SKM-1 treated with dmso at 0.1 percent for 144 hours (cell line): ENCODE measurements around the gene NRGN.
A peak's percentile ranks its signal among the peaks of the same experiment; 100 is the strongest.

Experiments used
- DNase-seq: peaks from one replicate; lab custom pipeline; 2025; ENCODE audit not compliant: unreplicated experiment; lab: John Stamatoyannopoulos, UW

NRGN gene

DNA sequence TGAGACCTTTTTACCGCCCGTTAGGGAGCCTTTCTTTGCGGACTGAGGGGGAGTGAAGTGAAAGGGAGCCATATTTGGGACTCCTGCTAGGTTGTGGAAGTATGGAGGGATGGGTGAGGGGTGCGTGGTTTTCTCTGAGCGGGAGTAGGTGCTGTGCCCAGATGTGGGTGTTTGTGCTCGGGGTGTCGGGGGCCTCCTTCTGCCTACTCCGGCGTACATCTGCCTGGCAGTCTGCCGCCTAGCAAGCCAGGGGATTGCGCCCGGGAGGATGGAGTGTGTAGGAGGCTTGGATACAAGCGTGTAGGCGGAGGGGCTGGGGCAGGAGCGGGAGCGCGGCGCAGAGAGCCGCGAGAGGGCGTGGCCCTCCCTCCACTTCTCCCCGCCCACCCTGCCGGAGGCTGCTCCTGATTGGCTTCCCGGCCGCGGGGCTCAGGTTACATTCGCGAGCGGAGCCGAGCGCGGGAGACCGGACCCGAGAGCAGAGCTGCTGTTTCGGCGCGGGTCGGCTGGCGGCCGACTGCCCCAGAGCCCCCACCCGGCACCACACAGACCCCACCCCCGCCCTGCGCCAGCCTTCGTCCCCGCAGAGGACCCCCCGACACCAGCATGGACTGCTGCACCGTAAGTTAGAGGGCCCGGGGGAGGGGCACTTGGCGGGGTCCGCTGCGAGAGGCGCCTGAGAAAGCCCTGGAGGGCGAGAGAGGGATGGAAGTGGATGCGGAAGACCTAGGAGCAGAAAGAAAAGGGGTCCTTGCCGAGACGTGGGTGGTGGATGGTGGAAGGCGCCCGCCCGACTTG lies at the start of gene NRGN:
TSS of gene NRGN (plus strand) at position 464 of the 798 bp plus-strand sequence. CDS start at position 607, 143 bp downstream.
- peak; percentile 89 for DNase-seq

DNA sequence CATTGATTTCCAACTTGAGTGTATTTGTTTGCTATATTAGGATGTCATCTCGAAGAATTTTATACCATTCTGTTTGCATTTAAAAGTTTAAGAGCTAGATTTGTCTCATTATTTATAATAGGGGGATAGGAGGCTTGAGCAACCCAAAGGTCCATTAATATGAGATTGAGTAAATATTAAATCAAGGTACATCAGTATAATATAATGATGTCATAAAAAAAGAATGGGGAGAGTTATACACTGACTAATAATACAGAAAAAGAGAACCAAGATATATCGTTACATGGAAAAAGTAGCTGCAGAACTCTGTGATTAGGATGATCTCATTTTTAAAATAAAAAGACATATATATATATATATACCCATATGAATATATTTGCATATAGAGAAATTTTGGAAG lies 46.6 kb upstream of the NRGN start:
- DNase-seq: no peak

DNA sequence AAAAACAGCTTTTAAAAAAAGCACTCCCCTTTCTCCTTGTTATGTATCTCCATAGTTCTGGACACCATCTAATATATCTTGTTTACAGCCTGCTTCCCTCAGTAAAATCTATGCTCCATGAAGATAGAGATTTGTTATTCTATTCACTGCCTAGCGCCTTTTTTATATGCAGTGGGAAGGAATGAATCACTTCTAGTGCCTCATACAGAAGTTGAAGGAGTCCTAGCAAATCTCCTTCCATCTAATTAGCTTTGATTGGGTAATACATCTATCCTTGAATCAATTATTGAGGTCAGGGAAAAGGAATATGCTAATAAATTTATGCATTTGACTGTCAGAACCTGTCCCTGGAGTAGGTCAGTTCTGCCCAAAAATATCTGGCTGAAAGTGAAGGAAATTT lies 40.2 kb upstream of the NRGN start:
- DNase-seq: no peak

DNA sequence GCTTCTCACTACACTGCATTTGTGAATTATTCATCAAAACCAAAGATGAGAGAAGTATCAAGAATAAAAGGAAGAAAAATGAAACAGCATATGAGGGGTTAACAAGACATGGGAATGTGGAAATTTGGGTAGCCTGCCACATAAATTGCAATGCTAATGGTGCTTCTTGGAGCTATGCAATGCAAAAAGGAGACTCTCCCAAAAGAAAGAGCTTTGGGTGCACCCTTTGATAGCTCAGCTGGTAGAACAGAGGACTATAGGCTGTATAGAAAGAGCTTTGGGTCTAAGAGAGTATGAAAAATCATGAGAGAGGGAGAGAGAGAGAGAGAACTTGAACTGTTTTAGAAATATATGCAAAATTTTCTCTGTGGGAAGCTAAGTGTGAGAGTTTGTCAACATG lies 39.7 kb upstream of the NRGN start:
- no peak for DNase-seq

DNA sequence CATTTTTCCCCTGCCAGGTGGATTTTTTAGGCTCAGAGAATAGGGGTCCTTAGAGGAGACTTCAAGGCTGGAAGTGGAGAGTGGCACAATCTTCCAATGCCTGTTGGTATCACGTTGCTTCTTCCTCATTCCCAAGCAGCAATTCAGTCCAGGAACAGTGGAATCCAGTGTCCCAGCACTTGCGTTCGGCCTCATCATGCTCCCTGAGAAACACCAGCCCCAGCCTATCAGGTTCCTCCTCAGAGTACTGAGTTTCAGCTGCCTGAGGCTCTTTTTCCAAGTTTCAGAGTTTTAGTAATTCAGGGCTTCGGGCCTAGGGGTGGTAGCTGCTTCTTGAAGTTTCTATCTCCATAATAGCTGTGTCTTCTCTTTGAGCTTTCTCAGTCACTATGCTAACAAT lies 31.9 kb upstream of the NRGN start:
- no peak for DNase-seq

GRCh38 chr11:124712392-124712791 lies 27.4 kb upstream of the NRGN start:
- no peak for DNase-seq

DNA sequence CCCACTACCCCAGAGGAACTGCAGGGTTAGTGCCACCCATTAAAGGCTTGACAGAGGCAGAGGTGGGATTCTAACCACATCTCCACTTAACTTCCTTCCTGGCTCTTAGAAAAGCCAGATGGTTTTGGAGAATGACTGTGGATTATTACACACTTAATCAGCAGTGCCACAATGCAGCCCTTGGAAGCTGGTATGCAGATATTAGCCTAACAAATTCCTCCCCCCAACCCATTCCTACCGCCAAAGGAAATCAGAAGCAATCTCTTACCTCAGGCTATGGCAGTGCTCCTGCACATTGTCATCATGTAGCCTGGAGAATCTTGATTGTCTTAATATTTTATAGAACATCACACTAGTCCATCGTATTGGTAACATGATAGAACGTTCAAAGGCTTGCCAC lies 23.2 kb upstream of the NRGN start:
- DNase-seq: no peak

DNA sequence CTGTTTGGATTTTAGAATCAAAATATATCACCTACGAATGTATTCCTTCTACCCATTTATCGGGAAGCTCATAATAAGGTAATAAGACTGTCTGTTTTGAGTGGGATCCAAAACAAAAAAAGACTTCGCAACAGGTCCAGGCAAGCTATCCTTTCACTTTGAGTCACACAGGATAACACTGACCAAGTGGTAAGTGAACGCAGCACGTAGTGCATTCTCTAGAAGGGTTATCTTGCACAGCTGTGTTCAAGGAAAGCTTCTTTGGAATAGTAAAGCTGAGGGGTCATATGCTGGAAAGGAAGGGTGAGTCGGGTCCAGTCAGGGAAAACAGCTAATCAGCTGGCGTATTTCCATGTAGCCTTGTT lies 22.3 kb upstream of the NRGN start:
- DNase-seq: no peak

GRCh38 chr11:124717786-124718651 lies 21.7 kb upstream of the NRGN start:
- no peak for DNase-seq

GRCh38 chr11:124718801-124719200 lies 20.9 kb upstream of the NRGN start:
- no peak for DNase-seq

GRCh38 chr11:124719534-124719933 lies 20.2 kb upstream of the NRGN start:
- DNase-seq: no peak

GRCh38 chr11:124722176-124722575 lies 17.6 kb upstream of the NRGN start:
- no peak for DNase-seq

GRCh38 chr11:124724979-124725718 lies 14.6 kb upstream of the NRGN start:
- DNase-seq: no peak

- DNase-seq: no peak
These were observed 14.0 kb upstream of the NRGN start for GRCh38 chr11:124725719-124726105.

GRCh38 chr11:124727474-124727873 lies 12.3 kb upstream of the NRGN start:
- DNase-seq: no peak

DNA sequence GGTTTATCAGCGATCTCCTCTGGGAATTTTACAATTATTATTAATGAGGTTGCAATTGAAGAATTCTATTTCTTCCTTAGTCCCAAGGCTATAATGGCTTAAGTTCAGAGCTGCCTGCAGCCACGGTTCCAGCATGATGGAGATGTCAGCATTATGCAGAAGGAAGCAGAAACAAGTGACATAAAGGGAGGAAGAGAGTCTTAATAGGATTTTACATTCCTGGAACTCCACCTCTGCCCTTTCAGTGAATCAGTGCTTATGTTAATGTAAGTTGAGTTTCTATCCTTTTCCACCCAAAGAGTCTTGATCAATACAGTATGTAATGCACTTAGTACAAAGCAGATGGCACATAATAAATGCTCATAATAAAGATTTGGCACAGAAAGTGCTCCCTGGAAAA lies 11.6 kb upstream of the NRGN start:
- no peak for DNase-seq

GRCh38 chr11:124729571-124729970 lies 10.2 kb upstream of the NRGN start:
- DNase-seq: no peak

DNA sequence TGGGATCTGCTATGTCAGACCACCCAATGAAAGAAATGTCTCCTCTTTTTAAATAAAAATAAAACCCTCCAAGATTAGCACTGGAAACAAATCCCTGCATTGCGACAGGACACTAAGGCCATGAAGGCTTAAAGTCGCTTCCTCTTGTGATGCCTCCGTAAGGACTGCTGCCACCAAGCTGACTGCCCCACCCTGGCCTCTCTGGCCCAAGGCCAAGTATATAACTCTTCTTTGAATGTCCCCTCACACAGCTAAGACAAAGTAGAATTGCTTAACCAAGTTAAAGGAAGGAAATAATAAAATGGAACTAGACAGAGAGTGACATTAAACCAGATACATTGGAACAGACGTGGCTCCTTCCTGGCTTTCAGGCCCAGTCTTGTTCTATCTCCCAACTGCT lies 7.5 kb upstream of the NRGN start:
- DNase-seq: peak; percentile 53

DNA sequence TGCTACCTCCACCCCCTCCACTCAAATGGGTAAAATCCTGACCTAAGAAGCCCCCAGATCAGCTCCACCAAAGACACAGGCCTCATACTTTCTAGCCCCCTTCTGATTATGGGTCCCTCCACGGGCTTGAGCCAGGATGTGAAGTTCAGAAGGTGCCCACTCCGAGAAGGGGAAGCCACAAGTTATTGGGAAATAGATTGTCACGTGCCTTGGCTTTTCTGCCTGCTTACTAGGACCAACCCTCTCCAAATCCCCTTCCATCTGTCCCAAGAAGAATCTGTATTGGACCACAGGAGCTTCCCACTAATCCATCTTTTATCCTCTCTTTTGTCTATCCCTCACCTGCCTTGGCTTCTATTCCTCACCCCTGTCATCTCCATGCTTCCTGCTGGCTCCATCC lies 3.0 kb upstream of the NRGN start:
- peak; percentile 73 for DNase-seq

DNA sequence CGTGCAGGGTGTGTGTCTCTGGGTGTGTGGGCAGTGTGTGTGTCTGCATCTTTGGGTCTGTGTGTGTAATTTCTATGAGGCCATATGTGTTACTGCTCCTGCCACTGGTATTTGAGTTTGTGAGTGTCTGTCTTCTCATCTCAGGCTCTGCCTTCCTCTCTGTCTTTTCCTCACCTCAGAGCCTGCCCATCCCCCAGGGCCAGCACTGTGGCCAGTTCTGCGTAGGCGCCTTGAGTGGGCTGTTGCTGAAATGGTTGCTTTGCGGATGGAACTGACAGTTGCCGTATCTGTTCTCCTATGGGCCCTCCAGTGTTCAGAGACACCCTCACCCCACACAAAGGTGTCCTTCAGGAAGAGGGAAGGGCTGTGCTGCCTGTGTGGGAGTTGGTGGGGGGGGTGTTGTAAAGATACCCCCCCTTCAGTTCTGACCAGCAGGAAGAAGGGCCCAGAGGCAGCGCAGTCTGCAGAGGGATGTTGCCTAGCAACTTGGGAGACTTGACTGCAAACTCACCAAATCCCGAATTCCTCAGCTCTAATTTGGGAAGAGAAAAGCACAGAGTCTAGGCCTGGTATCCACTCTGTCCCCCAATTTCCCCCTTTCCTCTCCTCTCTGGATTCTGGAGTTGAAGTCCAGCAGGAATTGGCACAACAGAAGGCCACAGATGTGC lies 2.0 kb upstream of the NRGN start:
- DNase-seq: no peak
